ENCODE measurements around the gene KIAA1210. TPM values are rescaled to one million over a fixed set of nuclear protein-coding genes. Genes with fewer than 3 reads are reported as not detected.

KIAA1210 gene
- polyA plus RNA-seq, 1 experiment: not detected

DNA sequence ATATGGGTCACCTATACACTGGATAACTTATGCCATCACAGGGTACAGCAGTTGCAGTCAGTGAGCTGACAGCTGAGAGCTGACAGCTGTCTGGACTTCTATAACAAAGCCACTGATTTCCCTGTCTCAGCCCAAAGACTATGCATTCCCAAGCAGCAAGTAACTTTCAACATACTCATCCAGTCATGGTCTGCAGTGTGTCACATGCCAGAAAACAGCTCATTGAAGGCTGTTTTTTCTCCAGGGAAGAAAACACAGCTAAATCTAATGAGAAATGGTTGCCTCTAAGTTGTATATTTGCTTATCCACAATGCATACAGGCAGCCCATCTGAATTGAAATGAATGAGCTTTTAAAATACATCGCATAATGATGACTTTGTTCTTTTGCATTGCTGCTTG, 6.3 kb downstream of the KIAA1210 start:
- TF ChIP-seq, protein P1, sequence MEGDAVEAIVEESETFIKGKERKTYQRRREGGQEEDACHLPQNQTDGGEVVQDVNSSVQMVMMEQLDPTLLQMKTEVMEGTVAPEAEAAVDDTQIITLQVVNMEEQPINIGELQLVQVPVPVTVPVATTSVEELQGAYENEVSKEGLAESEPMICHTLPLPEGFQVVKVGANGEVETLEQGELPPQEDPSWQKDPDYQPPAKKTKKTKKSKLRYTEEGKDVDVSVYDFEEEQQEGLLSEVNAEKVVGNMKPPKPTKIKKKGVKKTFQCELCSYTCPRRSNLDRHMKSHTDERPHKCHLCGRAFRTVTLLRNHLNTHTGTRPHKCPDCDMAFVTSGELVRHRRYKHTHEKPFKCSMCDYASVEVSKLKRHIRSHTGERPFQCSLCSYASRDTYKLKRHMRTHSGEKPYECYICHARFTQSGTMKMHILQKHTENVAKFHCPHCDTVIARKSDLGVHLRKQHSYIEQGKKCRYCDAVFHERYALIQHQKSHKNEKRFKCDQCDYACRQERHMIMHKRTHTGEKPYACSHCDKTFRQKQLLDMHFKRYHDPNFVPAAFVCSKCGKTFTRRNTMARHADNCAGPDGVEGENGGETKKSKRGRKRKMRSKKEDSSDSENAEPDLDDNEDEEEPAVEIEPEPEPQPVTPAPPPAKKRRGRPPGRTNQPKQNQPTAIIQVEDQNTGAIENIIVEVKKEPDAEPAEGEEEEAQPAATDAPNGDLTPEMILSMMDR (IDR thresholded peaks at IDR 0.05; ENCODE audit: insufficient read depth, low read depth, low read length): no peak
- ChIA-PET CTCF (interaction anchor here (1.3 kb wide), 1 partner anchor 96 kb away, joined by 3 read pairs; no protein-coding TSS in a partner anchor), POLR2A (no interaction called here)
- no peaks in the 10 kb centered on the region for H3K36me3 ChIP-seq (ENCODE audit: control insufficient read depth, insufficient read depth, low read length)
- no peak overlapping the region for H3K4me3 ChIP-seq (ENCODE audit: low read depth, low read length)
- no peak for DNase-seq (ENCODE audit: low read depth)
- H3K27me3 ChIP-seq (ENCODE audit: control insufficient read depth, insufficient read depth, low read length): peaks cover 1% of the 10 kb centered on the region; the same call in 1 of the 2 replicates

DNA sequence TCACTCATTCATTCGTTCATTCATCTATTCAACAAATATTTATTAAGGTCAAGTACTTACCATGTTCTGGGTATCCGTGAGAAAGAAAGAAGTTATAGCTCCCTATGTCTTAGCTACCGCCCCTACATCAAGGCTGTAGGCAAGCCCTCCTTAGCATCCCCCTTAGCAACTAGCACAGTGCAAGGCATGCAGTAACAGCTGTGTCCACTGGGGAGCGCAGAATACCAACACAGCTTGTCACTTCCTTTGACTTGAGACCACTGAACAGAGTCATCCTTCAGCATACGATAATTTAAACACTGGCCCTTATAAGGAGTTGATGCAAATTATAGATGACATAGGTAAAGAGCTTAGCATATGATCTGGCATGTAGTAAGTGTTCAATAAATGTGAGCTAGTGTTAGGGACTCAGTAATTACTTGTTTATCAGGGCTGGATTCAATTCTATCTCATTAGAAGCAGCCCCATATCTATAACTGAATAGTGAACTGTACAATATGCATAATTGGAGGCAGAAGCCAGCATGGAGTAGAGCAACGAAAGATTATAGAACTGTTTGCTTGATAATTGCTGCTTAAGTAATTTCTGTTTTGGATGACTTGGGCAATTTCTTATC, 8.7 kb downstream of the KIAA1210 start:
- TF ChIP-seq, protein P1 (IDR thresholded peaks at IDR 0.05; ENCODE audit: insufficient read depth, low read depth, low read length): peak; percentile 79
- ChIA-PET POLR2A (no interaction called here), CTCF (interaction anchor here (0.8 to 2.5 kb wide), 10 partner anchors 11 to 147 kb away, joined by 3 to 9 read pairs (median 4); no protein-coding TSS in a partner anchor)
- Histone ChIP-seq H3K27me3 (ENCODE audit: control insufficient read depth, insufficient read depth, low read length) (peaks cover 1% of the 10 kb centered on the region; the same call in 1 of the 2 replicates), H3K4me3 (ENCODE audit: low read depth, low read length) (no peak overlapping the region), H3K36me3 (ENCODE audit: control insufficient read depth, insufficient read depth, low read length) (no peaks in the 10 kb centered on the region)
- DNase-seq (ENCODE audit: low read depth): no peak

DNA sequence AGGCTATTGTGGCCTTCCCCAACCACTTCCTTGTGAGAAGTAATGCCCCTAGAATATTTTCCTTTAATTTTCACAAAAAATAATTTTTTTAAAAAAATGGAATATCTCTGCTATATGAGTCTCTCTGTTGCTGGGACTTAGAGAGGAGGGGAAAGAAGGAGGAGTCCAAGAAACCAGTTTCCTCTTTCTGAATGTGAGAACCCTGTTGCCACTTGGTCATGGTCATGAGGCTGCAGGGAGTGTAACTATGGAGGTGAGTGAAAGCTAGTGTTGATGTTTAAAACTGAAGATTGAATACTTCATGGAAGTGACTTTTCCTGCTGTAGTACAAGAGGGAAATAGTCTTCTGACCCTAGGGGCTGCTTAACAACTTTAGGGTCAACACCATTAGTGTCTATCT, 20.4 kb downstream of the KIAA1210 start:
- Histone ChIP-seq H3K27me3 (ENCODE audit: control insufficient read depth, insufficient read depth, low read length) (no peaks in the 10 kb centered on the region), H3K4me3 (ENCODE audit: low read depth, low read length) (no peak overlapping the region), H3K36me3 (ENCODE audit: control insufficient read depth, insufficient read depth, low read length) (no peaks in the 10 kb centered on the region)
- CTCF ChIA-PET: no interaction called here
- DNase-seq (ENCODE audit: low read depth): no peak
- POLR2A ChIA-PET: no interaction called here
- TF ChIP-seq, protein P1 (IDR thresholded peaks at IDR 0.05; ENCODE audit: insufficient read depth, low read depth, low read length): no peak

DNA sequence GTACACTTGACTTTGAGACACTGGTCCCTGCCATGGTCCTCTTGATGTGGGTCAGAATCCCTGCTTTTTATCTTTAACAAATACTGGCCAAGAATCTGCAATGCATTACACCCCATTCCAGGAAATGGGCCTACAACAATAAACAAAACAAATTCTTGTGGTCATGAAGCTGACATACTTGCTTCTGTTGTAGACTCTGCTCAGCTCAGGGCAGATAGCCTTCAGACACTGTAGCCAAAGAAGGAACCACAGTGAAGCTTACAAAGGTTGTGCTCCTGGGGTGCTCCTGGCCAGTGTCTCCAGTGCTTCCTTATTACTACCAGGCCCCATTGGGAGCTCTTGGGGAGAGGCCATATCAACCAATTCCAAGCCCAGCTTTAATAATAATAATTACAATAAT, 21.8 kb downstream of the KIAA1210 start:
- DNase-seq (ENCODE audit: low read depth): no peak
- ChIA-PET POLR2A (no interaction called here), CTCF (interaction anchor here (1.4 kb wide), 1 partner anchor 13 kb away, joined by 7 read pairs; no protein-coding TSS in a partner anchor)
- Histone ChIP-seq H3K4me3 (ENCODE audit: low read depth, low read length) (no peak overlapping the region), H3K27me3 (ENCODE audit: control insufficient read depth, insufficient read depth, low read length) (no peaks in the 10 kb centered on the region), H3K36me3 (ENCODE audit: control insufficient read depth, insufficient read depth, low read length) (no peaks in the 10 kb centered on the region)
- TF ChIP-seq, protein P1 (IDR thresholded peaks at IDR 0.05; ENCODE audit: insufficient read depth, low read depth, low read length): no peak

DNA sequence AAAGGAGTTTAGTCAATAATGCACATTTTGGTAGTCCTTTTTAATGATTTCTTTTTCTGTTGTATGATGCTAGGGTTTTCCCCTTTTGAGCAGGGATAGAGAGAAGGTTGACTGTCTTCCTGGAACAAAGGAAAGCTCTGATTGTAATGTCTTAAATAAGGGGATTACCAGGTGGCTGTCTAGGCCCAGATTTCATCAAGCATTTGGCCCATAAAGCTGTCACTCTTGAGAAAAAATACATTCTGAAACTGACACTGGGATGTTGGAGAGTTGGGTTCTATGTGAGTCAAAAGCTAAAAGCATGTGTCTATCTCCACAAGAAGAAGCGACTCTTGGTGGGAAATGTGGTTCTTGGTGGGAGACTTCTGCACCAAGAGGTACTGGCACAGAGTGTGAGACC, 26.4 kb downstream of the KIAA1210 start:
- ChIA-PET POLR2A (no interaction called here), CTCF (interaction anchor here (1.2 to 1.7 kb wide), 2 partner anchors 18 to 412 kb away, joined by 4 to 6 read pairs; no protein-coding TSS in a partner anchor)
- TF ChIP-seq, protein P1 (IDR thresholded peaks at IDR 0.05; ENCODE audit: insufficient read depth, low read depth, low read length): no peak
- Histone ChIP-seq H3K36me3 (ENCODE audit: control insufficient read depth, insufficient read depth, low read length) (no peaks in the 10 kb centered on the region), H3K27me3 (ENCODE audit: control insufficient read depth, insufficient read depth, low read length) (no peaks in the 10 kb centered on the region), H3K4me3 (ENCODE audit: low read depth, low read length) (no peak overlapping the region)
- DNase-seq (ENCODE audit: low read depth): no peak

Measured in BJ (cell line).